Stimulated activated CD8-positive, alpha-beta memory T cell treated with anti-CD3 and anti-CD28 coated beads, Interleukin-15, amount 100 ng/mL, for 48 hours (primary cell): ENCODE data around the gene DKC1.

Experiments used
- DNase-seq, 2 donors: peaks; one replicate each; pipeline ENCODE4 v3.0.0-alpha.2; 2020; ENCODE audit warnings: low read depth in 2 of 2

DKC1 gene

DNA sequence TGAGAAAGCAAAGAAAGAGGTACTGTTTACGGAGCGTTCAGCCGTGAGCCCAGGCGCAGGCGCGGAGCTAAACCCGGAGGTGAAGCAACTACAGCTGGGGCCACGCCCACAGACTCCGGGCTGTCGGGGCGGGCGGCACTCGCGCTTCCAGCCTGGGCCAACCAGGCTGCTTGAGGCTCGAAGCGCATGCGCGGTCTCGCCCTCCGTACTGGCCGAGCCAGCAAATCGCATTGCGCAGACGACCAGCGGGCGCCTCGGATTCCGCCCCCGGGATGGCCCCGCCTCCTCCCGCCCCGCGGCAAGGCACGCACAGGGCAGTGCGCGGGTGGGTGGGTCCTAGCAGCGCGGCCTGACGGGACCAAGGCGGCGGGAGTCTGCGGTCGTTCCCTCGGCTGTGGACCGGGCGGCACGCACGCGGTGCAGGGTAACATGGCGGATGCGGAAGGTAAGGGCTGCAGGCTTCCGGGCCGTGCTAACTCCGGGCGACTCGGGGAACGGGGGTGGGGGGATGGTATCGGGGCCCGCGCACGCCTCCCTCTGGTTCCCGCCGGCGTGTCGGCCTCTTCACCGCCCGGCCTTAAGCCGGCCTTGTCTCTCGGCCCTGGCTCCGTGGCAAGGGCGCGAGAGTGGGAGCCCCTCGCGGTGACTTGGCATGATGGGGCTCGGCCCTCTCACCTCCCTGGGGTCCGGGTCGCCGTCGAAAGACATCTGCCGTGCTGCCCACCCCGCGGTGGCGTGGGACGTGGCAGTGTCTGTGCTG is at the start of gene DKC1:
DKC1 (plus strand) TSS at position 328 of the 760 bp plus-strand sequence; CDS start at position 430, 102 bp downstream.
- peak; percentile 94 for DNase-seq

DNA sequence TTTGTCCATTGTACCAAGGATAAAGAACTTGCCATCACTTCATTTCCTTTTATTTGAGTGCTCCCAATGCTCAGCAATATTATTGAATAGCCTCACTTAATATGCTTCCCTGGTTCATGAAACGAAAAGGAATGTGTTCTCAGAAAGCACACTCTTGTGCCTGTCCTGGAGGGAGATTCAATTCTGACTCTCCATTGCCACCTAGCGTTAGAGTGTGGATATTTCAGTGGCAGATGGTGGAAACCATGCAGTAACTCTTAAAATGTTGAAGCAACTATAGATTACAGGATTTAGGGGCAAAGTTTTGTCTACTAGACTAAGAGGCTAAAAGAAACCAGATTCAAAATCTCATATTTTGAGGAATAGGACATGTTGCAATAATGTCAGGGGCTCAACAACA is 47.7 kb upstream of the DKC1 start:
- no peak for DNase-seq

DNA sequence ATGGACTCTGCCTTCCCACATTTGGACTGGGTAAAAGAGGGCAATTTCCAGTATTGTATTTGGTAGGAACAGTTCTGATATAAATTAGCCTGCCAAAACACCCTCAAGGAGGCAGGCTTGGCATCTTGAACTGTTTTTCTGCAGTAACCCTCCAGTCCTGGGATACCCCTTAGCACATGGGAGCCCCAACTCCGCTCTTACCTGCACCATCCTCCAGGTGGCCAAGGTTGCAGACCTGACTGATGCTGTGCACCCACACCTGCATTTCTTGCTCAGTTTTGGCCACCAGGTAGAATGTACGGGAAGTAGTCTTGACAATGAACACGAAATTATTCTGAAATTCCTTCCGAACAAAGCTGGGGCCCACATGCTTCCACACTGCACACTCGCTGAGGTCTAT is 46.8 kb upstream of the DKC1 start:
- no peak for DNase-seq

DNA sequence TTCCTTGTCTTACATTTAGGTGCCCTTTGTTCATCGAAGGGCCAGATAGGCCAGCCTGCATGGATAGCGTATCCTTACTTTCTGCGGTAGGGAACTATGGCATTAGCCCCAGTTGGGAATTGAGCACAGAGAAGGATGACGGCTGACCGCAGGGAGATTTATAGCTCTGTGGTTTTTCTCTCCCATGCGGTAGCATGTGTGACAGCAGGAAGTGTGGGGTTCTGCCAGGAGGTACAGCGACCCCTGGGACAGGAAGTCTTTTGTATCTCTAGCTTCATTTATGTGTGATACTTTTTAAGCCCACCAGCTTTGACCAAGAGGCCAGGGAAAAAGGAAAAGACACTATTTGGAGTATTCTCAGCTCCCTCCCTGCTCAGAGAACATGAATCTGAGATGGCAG is 44.8 kb upstream of the DKC1 start:
- no peak for DNase-seq

DNA sequence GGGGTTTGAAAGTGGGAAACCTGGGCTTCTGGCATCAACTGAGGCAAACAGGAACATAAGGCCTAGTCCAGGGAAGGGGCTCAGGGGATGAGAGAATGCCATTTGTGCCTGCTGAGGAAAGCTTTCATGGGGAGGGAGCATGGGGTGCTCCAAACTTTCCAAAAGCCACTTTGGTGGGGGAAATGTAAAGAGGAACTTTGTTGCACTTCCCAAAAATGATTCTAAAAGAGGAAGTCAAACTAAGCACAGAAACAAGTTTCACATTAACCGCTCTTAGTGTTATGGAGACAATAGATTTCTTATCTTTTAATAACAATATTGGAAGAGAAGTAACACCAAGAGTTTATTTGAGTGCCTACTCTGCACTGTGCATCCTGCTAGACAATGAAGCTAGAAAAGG is 44.0 kb upstream of the DKC1 start:
- DNase-seq: no peak

DNA sequence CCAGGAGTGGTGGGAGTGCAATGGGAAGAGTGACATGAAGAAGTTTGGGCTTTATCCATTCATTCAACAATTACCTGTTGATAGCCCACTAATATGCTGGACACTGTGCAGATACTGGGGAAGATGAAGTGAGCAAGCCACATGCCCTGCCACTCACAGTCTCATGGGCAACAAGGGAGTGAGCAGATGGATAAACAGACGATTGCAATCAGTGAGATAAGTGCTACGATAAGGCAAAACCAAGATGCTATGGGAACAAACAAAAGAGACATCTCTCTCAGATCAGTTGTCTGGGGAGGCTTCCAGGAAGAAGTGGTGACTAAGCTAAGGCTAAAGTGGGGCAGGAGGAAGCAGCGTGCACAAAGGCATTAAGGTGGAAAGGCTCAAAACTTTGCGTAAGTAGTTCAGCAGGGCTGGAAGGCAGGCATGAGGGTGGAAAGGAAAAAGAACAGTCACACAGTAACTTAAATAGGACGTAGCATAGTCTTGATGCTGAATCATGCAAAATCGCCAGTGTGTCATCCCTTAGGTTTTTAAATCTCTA is 43.5 kb upstream of the DKC1 start:
- DNase-seq: no peak

DNA sequence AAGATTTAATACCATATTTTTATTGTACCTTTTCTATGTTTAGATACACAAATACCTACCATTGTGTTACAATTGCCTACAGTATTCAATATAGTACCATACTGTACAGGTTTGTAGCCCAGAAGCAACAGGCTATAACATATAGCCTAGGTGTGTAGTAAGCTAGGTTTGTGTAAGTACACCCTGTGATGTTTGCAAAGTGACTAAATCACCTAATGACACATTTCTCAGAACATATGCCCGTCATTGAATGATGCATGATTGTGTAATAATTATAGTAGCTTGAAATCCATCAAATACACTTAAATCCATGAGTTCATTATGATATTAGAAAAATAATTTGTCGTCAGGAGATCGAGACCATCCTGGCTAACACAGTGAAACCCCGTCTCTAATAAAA is 42.6 kb upstream of the DKC1 start:
- DNase-seq: no peak

DNA sequence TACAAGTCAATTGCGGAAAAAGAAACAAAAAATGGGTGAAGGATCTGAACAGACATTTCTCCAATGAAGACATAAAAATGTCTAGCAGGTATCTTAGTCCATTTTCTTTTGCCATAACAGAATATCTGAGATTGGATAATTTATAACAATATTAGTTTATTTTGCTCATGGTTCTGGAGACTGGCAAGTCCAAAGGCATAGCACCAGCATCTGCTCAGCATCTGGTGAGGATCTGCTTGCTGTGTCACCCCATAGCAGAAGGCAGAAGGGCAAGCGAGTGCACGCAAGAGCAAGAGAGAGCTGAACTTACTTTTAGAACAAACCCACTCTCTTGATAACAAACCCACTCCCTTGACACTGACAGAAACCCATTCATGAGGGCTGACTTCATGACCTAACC is 41.5 kb upstream of the DKC1 start:
- DNase-seq: no peak

DNA sequence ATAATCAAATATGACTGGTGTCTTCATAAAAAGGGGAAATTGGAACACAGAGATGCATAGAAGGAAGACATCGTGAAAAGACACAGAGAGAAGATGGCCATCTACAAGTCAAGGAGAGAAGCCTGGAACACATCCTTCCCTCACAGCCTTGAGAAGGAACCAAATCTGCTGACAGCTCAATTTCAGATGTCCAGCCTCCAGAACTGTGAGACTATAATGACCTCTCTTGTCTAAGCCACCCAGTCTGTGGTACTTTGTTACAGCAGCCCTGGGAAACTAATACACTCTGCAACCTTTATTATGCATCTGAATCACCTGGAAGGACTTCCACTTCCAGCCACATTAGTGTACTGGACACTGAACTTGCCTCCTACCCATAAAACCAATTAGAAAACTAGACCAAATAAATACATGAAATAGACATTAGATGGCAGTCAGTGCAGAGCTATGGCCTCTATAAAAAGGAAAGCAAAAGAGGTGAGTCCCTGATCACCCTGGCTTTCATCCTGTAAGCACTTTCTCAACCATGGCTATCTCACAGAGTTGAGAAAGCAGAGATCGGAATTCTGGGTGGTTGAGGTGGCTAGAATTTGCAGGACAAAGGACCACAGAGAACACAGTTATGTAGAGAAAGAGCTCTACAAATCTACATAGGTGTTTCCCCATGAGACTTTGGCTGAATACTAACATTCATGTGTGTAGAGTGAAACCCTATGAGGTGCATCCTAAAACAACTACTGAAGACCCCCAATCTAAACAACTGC is 37.5 kb upstream of the DKC1 start:
- DNase-seq: no peak

DNA sequence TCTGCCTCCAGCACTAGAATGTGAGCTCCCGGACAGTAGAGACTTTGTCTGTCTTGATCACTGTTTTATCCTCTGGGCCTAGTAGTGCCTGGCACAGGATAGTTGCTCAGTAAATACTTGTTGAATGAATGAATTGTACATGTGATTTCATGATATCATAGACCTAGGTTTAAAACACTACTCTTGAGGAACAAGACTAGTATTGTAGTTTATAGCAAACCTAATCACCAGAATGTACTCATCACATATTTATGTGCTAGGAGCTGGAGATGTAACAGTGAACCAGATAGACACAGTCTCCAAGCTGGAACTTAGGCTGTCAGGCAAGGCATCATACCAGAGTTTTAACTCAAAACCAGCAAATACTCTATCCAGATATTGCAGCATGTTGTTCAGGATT is 35.2 kb upstream of the DKC1 start:
- DNase-seq: no peak

DNA sequence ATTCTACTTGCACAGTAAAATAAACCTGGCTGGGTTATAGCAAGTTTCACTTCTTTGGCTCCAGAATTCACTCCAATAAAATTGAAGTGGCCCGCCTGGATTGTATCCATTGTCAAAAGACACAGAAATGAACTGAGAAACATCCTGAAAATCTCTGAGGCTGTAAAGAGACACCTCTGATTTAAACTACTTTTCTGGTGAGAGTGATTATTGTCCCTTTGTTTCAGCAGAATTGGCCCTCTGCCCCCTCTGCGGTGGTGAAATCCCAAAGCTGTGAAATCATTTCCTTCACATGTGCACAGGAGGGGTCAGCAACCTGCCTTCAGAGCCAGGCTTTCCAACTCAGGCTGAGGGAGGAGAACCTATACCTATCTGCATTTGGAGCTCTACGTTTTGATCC is 34.8 kb upstream of the DKC1 start:
- no peak for DNase-seq

DNA sequence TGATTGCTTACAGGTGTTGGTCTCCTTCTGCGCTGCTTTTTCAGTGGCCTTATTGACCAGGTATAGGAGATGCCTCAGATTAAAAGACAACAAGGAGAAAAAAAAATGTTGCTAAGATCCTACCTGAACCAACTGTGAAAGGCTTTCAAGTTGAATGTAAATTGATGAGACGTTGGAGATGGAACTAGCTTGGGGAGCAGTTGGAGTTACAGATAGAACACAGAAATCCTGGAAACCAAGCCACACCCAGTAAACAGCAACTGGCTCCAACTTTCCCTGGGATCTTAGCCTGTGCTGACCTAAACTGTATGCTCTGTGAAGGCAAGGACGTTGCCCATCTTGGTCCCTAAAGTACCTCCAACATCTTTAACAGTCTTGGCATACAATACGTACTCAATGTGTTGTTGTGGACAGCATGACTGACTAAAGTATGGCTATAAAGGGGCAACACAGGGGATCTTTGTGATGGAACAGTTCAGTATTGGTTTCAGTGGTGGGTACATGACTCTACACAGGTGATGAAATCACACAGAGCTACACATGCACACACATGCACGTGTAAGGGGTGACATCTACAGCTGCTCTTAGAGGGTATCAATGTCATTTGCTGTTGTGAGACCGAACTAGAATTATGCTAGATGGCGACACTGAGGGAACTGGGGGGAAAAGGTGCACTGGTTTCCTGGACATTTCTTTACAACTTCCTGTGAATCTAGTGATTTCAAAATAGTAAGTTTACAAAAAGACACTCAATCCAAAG is 34.1 kb upstream of the DKC1 start:
- DNase-seq: no peak

DNA sequence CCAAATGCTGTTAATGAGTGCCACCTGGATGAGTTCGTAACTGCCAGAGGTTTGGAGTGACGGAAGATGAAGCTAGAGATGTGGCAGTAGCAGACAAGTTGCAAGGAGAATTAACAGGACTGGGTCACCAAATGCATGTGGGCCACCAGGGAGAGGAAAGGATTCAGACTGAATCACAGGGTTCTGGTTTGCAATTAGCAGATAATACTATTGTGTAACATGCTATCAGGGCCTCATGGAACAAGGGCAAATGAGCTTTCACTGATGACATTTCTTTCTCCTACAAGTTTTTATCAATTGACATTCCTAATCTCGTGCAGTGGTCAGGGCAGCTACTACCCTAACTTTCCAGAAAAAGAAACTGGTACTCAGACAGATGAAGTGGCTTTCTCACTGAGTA is 33.2 kb upstream of the DKC1 start:
- DNase-seq: no peak

DNA sequence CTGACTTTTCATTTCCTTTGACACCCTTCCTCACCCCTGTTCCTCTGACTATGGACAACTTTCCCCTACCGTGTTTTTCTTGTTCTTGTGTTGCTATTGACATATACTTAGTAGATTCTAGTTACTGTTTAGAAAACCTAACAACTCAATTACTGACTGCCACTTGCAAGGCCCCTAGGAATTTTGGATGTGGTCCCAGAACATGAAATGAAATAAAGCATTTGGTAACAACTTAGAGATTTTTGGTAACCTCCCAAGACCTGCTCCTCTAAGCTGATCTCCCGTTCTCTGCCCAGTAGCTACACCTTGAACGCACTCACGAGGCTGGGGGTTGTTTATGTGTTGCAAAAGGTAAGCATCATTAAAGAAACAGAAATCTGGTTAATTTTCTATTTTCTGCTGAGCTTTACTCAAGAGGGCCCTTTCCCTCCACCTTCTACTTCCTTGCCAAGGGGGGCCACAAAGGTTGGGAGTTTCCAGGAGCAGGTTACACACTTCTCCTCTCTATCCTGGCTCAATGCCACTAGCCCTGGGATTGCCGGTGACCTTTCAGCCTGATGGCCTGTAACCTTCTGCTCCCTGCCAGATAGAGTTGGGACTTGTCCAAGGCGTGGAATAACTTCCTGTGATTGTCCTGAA is 32.3 kb upstream of the DKC1 start:
- DNase-seq: no peak

DNA sequence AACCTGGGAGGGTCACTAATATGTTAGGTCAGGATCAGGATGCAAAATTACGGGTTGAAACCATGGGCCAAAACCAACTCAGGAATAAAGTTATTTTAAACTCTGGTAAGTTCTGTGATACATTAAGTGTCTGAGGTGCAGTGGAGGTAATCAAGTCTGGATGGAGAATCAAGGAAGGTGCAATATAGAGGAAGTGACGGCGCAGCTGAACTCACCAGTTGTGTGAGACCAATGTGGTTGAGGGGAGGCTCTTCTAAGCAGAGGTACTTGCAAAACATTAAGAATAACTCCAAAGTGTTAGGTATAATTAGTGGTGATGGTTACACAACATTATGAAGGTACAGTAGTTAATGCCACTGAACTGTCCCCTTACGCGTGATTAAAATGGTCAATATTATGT is 31.5 kb upstream of the DKC1 start:
- no peak for DNase-seq

DNA sequence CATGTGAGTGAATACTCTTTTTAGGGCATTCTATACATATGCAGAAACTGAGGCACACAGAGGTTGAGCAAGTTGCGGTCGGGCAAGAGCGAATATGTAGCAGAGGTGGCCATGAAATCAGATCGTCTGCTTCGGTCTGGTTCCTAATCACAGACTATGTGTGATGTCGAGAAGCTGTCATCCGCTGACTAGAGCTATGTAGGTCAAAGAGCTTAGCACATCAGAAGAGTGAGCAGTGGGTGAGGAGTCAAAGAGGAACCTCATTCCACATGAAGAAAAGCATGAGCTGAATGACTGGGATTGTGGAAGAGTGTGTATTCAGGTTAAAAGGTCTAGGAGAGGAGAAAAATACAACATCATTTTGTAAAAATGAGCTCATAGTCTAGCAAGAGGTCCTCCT is 30.8 kb upstream of the DKC1 start:
- no peak for DNase-seq

DNA sequence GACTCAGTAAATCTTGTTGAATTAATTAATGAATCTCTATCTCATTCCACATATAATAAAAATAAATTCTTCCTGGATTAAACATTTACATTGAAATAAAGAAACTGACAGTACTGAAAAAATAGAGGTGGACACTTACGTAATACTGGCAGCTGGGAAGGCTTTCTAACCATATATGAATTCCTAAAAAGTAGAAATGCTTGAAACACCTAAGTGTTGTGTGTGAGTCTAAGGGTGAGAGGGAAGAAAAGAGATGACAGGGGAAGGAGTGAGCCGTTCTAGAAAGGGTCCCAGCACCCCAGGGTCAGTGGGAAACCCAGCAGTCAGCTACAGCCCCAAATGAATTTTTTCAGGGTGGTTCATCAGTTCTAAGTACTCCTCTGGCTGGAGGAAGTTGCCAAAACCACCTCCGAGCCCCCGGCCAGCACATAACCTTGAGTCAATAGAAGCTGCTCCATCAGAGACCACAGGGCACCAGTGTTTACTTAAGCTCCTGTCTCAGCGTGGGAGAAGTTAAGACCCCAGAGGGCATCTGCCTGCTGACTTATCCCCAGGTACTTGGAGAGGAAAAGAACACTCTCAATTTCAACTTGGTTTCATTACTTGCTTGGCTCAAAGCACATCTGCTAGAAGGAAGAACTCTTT is 30.1 kb upstream of the DKC1 start:
- no peak for DNase-seq

DNA sequence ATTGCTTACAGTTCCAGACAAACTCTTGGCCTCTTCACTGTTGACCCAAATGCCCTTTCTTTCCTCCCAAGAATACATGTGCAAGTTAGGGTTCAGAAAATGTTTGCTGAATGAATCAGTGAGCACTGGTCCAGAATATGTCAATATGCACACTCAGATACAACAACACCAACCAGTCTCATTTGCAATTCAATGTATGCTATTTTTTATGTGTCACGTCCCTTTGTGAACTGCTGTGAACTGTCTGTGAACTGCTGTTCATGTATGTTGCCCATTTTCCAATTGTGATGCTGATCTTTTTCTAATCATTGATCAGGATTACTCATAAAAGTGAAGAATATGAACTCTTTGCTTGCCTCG is 29.6 kb upstream of the DKC1 start:
- DNase-seq: no peak

DNA sequence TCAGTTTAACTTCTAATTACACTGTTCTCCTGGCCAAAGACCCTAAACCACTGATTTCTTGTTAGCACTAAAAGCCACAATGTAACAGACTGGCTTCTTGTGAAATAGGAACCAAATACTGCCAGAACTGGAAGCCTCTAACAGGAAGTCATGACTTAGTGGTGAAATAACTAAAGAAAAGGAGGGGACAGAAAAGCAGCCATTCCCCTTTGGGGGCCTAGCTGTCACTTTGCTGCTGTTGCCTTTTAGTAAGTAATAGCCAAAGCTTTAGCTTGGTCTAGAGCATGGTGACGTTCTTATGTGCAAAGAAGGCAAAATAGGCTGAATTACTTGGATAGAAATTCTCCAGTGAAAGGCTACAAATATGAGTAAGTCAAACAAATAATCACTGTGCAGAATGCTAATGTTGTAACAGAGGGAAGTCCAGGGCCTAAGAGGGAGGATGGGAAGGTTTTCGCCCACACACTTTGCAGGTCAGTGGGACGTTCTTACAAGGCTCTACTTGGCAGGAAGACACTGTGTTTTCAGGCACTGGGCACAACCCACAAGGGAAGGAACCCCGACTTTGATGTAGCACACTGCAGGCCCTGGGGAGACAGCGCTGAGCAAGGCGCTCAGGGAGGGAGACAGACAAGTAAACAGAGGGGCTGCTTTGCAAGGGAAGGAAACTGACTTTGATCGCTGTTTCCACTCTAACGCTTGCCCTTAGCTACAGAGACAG is 28.4 kb upstream of the DKC1 start:
- no peak for DNase-seq

DNA sequence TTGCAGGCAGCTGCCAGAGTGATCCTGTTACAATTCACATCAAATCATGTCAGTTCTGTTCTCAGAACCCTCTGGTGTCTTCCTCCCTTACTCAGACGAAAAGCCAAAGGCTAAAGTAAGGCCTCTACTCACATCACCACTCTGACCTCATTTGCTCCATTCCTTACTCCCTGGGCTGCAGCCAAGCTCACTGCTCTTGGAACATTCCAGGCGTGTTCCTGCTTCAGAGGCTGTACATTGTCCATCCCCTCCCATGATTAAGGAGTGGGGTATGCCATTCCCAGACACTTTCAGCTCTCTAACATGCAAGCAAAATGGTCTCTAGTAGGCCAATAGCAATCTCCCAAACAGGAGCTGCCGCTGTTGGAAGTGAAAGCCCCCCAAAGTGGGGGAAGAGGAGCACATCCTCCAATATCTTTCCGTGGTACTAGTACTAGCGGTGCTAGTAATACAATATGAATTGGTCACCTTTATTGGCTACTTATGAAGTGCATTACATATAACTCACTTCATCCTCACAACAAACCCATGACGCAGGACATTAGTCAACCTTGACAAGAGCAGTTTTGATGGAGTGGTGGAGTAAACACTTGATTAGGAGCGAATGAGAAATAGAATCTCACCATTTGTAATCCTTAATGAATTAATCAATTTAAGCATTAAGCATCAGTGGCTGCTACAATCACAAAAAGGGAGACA is 26.8 kb upstream of the DKC1 start:
- no peak for DNase-seq
